NCI-H82 treated with DMSO at 0.1 percent for 48 hours (cell line): ENCODE measurements around the gene PDE2A.

ENCODE experiments used
- DNase-seq: peaks from one replicate; lab custom pipeline; 2025; ENCODE audit not compliant: unreplicated experiment; lab: John Stamatoyannopoulos, UW

PDE2A gene

GRCh38 chr11:72704783-72705265, 30.6 kb upstream of the PDE2A start:
- DNase-seq: no peak

GRCh38 chr11:72704028-72704782, 30.0 kb upstream of the PDE2A start:
- no peak for DNase-seq

GRCh38 chr11:72703267-72704008, 29.2 kb upstream of the PDE2A start:
- no peak for DNase-seq

GRCh38 chr11:72702577-72703241, 28.5 kb upstream of the PDE2A start:
- DNase-seq: no peak

GRCh38 chr11:72702096-72702495, 27.9 kb upstream of the PDE2A start:
- DNase-seq: no peak

GRCh38 chr11:72701466-72701865, 27.2 kb upstream of the PDE2A start:
- no peak for DNase-seq

GRCh38 chr11:72700146-72700545, 25.9 kb upstream of the PDE2A start:
- DNase-seq: no peak

GRCh38 chr11:72697814-72698213, 23.6 kb upstream of the PDE2A start:
- no peak for DNase-seq

GRCh38 chr11:72696866-72697700, 22.9 kb upstream of the PDE2A start:
- DNase-seq: no peak

GRCh38 chr11:72695354-72695753, 21.1 kb upstream of the PDE2A start:
- no peak for DNase-seq

GRCh38 chr11:72693271-72693968, 19.2 kb upstream of the PDE2A start:
- DNase-seq: no peak

- DNase-seq: no peak
These were observed 18.4 kb upstream of the PDE2A start for GRCh38 chr11:72692498-72693237.

GRCh38 chr11:72690166-72690565, 15.9 kb upstream of the PDE2A start:
- DNase-seq: no peak

- no peak for DNase-seq
These were observed 14.7 kb upstream of the PDE2A start for GRCh38 chr11:72688929-72689328.

GRCh38 chr11:72688486-72688885, 14.3 kb upstream of the PDE2A start:
- no peak for DNase-seq

GRCh38 chr11:72687326-72687725, 13.1 kb upstream of the PDE2A start:
- no peak for DNase-seq

GRCh38 chr11:72686639-72687220, 12.5 kb upstream of the PDE2A start:
- no peak for DNase-seq

GRCh38 chr11:72685560-72686480, 11.6 kb upstream of the PDE2A start:
- DNase-seq: no peak
